Placental epithelial cell (primary cell): Measurements from ENCODE around the gene CASKIN2. TPM values are rescaled to one million over a fixed set of nuclear protein-coding genes. Genes with fewer than 3 reads are reported as not detected.

Experiments
- total RNA-seq: library from RNA; depleted of rRNA; stranded (reverse); fragments of >200 nt; gene quantifications from 2 replicates; pipeline ENCODE4 v1.2.3, GENCODE V29; 2012

Gene CASKIN2, protein sequence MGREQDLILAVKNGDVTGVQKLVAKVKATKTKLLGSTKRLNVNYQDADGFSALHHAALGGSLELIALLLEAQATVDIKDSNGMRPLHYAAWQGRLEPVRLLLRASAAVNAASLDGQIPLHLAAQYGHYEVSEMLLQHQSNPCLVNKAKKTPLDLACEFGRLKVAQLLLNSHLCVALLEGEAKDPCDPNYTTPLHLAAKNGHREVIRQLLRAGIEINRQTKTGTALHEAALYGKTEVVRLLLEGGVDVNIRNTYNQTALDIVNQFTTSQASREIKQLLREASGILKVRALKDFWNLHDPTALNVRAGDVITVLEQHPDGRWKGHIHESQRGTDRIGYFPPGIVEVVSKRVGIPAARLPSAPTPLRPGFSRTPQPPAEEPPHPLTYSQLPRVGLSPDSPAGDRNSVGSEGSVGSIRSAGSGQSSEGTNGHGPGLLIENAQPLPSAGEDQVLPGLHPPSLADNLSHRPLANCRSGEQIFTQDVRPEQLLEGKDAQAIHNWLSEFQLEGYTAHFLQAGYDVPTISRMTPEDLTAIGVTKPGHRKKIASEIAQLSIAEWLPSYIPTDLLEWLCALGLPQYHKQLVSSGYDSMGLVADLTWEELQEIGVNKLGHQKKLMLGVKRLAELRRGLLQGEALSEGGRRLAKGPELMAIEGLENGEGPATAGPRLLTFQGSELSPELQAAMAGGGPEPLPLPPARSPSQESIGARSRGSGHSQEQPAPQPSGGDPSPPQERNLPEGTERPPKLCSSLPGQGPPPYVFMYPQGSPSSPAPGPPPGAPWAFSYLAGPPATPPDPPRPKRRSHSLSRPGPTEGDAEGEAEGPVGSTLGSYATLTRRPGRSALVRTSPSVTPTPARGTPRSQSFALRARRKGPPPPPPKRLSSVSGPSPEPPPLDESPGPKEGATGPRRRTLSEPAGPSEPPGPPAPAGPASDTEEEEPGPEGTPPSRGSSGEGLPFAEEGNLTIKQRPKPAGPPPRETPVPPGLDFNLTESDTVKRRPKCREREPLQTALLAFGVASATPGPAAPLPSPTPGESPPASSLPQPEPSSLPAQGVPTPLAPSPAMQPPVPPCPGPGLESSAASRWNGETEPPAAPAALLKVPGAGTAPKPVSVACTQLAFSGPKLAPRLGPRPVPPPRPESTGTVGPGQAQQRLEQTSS (N-terminal part only)
- total RNA-seq = 7.1 and 9.3 TPM in 2 replicates

DNA sequence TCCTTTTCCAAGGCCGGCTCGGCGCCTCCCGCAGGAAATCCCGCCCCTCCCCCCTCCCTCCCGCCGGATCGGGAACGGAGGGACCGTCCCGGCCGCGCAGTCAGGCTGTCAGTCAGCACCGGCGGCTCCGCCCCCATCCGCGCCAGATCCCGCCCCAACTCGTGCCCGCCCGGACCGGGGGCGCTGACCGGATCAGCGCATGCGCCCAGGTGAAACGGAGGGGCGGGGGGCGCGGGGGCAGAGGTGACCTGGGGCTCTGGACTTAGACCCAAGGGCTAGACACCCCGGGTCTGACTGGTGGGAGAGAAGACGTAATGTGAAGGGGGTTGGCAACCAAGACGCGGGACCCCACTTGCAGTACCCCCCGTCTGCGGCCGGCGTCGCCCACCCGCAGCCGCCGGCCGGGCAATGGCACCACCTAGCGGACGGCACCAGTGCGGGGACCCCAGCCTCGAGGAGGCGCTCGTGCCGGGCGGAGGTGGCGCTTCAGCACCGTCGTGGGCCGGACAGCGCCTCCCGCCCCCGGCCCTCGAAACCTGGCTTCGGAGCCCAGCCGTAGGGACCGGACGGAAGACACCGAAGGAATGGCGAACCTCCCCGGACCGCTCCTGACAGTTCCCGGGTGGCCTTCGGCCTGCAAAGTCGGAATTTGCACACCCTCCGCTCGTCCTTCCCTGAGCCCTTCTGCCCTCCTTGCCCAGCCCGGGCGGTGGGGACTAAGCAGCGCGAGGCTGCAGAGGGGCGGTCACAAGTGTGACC, at the start of gene CASKIN2:
CASKIN2 (minus strand) TSS at position 42 of the 759 bp plus-strand sequence. CDS start 1,733 bp downstream, outside the sequence.

DNA sequence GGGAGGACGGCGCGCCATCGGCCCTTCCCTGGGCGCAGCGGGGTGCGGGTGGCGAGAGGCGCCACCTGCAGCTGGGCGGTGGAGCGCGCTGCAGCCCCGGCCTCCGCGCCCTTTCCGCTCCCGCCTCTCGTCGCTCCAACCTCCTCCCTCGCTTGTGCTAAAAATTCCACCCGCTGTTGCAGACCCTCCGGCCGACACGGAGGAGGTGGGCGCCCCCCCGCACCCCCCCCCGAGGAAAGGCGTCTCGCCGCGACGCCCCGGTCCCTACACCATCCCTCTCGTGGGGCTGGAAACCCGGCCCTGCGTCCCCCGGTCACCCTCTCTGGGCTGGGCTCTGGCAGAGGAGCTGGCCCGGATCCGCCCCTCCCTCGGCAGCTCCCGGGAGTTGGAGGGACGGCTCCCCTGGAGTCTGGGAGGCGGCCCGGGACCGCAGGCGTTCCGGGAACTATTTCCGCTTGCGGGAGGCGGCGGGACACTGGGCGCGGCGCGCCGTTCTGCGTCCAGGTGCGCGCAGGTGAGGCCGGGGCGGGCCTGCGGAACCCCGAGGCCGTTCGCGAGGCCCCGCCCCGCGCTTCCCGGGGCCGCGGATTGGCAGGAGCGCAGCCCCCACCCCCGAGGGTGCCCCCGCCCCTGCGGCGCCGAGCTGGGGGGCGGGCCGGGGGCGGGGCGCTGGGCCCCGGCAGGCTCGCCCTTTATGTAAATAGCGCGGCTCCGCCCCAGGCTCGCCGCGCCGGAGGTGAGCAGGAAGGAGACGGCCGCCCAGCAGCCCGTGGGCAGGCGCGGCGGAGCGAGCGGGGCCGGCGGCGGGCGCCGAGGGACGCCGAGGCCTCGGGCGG, 9.9 kb upstream of the CASKIN2 start, which contains the start of gene LLGL2:
LLGL2 (plus strand) TSS at position 728 of the 836 bp plus-strand sequence. CDS start 17,730 bp downstream, outside the sequence.

DNA sequence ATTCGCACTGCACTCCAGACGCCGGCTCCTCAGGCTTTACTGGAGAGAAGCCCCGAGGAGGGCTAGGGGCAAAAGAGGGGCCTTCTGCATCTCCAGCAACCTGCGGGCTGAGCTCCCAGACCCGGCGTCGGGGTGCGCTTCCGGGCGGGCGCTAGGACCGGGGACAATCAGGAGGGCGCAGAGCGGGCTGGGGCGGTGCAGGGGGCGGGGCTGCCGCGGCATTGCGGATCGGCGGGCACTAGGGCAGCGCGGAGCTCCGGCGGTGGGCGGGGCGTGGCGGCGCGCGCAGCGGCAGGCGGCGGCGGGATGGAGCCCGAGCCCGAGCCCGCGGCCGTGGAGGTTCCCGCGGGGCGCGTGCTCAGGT, 900 bp upstream of the CASKIN2 start, which contains the start of gene TSEN54:
TSEN54 (plus strand) TSS at position 274 of the 364 bp plus-strand sequence; CDS start at position 307, 33 bp downstream.

DNA sequence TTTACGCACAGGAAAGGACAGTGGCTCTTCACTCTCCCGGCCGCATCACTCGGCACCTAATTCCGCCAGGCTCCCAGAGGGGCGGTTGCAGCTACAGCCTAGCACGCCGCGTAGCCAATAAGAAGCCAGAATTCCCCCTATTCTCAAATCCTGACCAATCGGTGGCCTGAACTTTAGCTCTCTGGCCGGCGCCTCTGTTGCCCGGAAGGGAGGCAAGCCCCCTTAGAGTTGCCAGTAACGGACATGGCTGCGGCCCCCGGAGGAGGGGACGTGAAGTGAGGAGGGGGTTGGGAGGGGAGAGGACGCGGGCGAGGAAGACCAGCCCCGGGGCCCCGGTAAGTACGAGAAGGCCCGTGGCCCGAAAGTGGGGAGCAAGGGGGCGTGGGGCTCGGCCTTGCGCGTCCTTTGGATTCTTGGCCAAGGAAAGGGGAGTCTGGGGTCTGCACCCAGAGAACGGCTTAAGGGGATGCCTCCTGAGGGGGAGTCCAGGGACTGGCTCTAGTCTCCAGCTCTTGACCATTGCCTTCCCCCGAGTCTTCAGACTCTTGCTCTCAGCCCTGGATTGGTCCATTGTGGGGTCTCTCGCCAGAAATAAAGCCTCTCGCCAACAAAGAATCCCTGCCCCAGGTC, 58.8 kb downstream of the CASKIN2 start, which contains the start of gene TMEM94:
TMEM94 (plus strand) TSS at position 219 of the 630 bp plus-strand sequence. CDS start 15,271 bp downstream, outside the sequence.

Other genes starting within 250 kb of the CASKIN2 start
- 4.4 and 5.5 TPM in 2 replicates for gene MIF4GD, start 244.3 kb downstream of the CASKIN2 start, total RNA-seq
- 0.79 and 1.3 TPM in 2 replicates for gene SLC25A19, start 226.1 kb downstream of the CASKIN2 start, total RNA-seq
- gene GRB2, start 109.9 kb downstream of the CASKIN2 start, total RNA-seq = 39.7 and 63.3 TPM in 2 replicates
- 34.2 and 45.4 TPM in 2 replicates for gene TMEM94, start 58.9 kb downstream of the CASKIN2 start, total RNA-seq
- gene TSEN54, start 991 bp upstream of the CASKIN2 start, total RNA-seq = 10.2 and 12.7 TPM in 2 replicates
- 11.4 and 18.0 TPM in 2 replicates for gene LLGL2, start 10.2 kb upstream of the CASKIN2 start, total RNA-seq
- gene MYO15B, start 72.3 kb upstream of the CASKIN2 start, total RNA-seq = 4.7 and 47.5 TPM in 2 replicates
- 1.3 and 5.1 TPM in 2 replicates for gene SMIM5, start 117.9 kb upstream of the CASKIN2 start, total RNA-seq
- 33.6 and 50.6 TPM in 2 replicates for gene RECQL5, start 151.6 kb upstream of the CASKIN2 start, total RNA-seq
- gene SAP30BP, start 151.8 kb upstream of the CASKIN2 start, total RNA-seq = 45.7 and 64.0 TPM in 2 replicates
- 30.2 and 274 TPM in 2 replicates for gene ITGB4, start 205.9 kb upstream of the CASKIN2 start, total RNA-seq
- gene GALK1, start 249.7 kb upstream of the CASKIN2 start, total RNA-seq = 66.3 and 77.0 TPM in 2 replicates